ENCODE data around the gene CENPP.

Gene CENPP

DNA sequence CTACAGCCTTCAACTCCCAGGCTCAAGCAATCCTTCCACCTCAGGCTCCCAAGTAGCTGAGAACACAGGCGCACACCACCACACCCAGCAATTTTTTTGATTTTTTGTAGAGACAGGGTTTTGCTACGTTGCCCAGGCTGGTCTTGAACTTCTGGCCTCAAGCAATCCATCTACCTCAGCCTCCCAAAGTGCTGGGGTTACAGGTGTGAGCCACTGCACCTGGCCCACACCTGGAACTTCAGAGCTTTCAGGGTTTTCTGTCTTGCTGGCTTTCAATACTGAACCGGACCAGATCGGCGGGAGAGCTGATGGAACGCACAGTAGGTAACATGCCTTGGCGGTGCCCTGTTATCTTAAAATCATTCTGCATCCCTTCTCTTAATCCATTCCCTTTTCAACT lies 313.4 kb downstream of the CENPP start:
- Histone ChIP-seq H3K27ac (ENCODE audit: low read depth, low read length) (no peak overlapping the region), H2AFZ (ENCODE audit: low read depth, low read length, severe bottlenecking) (no peak overlapping the region), H3K4me2 (ENCODE audit: low read depth, low read length, poor library complexity, severe bottlenecking) (no peak overlapping the region), H3K9ac (ENCODE audit: low read length) (no peak overlapping the region), H3F3A (ENCODE audit: insufficient read depth) (no peaks in the 10 kb centered on the region), H3K9me2 (replicated peaks; ENCODE audit: insufficient read depth, low read length) (no peaks in the 10 kb centered on the region), H4K20me1 (ENCODE audit: low read depth, low read length) (no peaks in the 10 kb centered on the region), H3K4me3 (ENCODE audit: insufficient read depth, low read length, poor library complexity, severe bottlenecking) (no peak overlapping the region), H3K36me3 (ENCODE audit: low read length) (no peaks in the 10 kb centered on the region), H3K9me3 (ENCODE audit: insufficient read depth, low read length) (no peaks in the 10 kb centered on the region), H3K27me3 (ENCODE audit: low read length) (no peaks in the 10 kb centered on the region), H3K79me2 (ENCODE audit: insufficient read depth, low read length) (no peaks in the 10 kb centered on the region)
- TF ChIP-seq, protein P1, sequence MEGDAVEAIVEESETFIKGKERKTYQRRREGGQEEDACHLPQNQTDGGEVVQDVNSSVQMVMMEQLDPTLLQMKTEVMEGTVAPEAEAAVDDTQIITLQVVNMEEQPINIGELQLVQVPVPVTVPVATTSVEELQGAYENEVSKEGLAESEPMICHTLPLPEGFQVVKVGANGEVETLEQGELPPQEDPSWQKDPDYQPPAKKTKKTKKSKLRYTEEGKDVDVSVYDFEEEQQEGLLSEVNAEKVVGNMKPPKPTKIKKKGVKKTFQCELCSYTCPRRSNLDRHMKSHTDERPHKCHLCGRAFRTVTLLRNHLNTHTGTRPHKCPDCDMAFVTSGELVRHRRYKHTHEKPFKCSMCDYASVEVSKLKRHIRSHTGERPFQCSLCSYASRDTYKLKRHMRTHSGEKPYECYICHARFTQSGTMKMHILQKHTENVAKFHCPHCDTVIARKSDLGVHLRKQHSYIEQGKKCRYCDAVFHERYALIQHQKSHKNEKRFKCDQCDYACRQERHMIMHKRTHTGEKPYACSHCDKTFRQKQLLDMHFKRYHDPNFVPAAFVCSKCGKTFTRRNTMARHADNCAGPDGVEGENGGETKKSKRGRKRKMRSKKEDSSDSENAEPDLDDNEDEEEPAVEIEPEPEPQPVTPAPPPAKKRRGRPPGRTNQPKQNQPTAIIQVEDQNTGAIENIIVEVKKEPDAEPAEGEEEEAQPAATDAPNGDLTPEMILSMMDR (IDR thresholded peaks at IDR 0.05; ENCODE audit: insufficient read depth, low read length, poor library complexity, severe bottlenecking), result no peak
- TF ChIP-seq EZH2phosphoT487 (conservative IDR thresholded peaks at IDR 0.05; ENCODE audit: low read length), result no peak

GRCh38 chr9:92639791-92640271 lies 314.1 kb downstream of the CENPP start:
- H3K27me3 ChIP-seq (ENCODE audit: low read length), result no peaks in the 10 kb centered on the region
- no peak overlapping the region for H3K9ac ChIP-seq (ENCODE audit: low read length)
- no peak for TF ChIP-seq EZH2phosphoT487 (conservative IDR thresholded peaks at IDR 0.05; ENCODE audit: low read length)
- TF ChIP-seq, protein P1 (IDR thresholded peaks at IDR 0.05; ENCODE audit: insufficient read depth, low read length, poor library complexity, severe bottlenecking), result no peak
- no peaks in the 10 kb centered on the region for H3K9me2 ChIP-seq (replicated peaks; ENCODE audit: insufficient read depth, low read length)
- no peak overlapping the region for H3K4me3 ChIP-seq (ENCODE audit: insufficient read depth, low read length, poor library complexity, severe bottlenecking)
- no peaks in the 10 kb centered on the region for H3K9me3 ChIP-seq (ENCODE audit: insufficient read depth, low read length)
- no peaks in the 10 kb centered on the region for H4K20me1 ChIP-seq (ENCODE audit: low read depth, low read length)
- H3K79me2 ChIP-seq (ENCODE audit: insufficient read depth, low read length), result no peaks in the 10 kb centered on the region
- no peak overlapping the region for H3K27ac ChIP-seq (ENCODE audit: low read depth, low read length)
- H3F3A ChIP-seq (ENCODE audit: insufficient read depth), result no peaks in the 10 kb centered on the region
- H3K4me2 ChIP-seq (ENCODE audit: low read depth, low read length, poor library complexity, severe bottlenecking), result no peak overlapping the region
- 0 out of 2 replicates have a peak, but pooled peaks cover 2% of the 10 kb centered on the region for H3K36me3 ChIP-seq (ENCODE audit: low read length)
- H2AFZ ChIP-seq (ENCODE audit: low read depth, low read length, severe bottlenecking), result no peak overlapping the region

- no peak overlapping the region for H3K4me2 ChIP-seq (ENCODE audit: low read depth, low read length, poor library complexity, severe bottlenecking)
- H2AFZ ChIP-seq (ENCODE audit: low read depth, low read length, severe bottlenecking), result no peak overlapping the region
- 0 out of 2 replicates have a peak, but pooled peaks cover 3% of the 10 kb centered on the region for H3K36me3 ChIP-seq (ENCODE audit: low read length)
- H3K9me2 ChIP-seq (replicated peaks; ENCODE audit: insufficient read depth, low read length), result no peaks in the 10 kb centered on the region
- H3K79me2 ChIP-seq (ENCODE audit: insufficient read depth, low read length), result no peaks in the 10 kb centered on the region
- no peak for TF ChIP-seq EZH2phosphoT487 (conservative IDR thresholded peaks at IDR 0.05; ENCODE audit: low read length)
- TF ChIP-seq, protein P1 (IDR thresholded peaks at IDR 0.05; ENCODE audit: insufficient read depth, low read length, poor library complexity, severe bottlenecking), result no peak
- no peak overlapping the region for H3K9ac ChIP-seq (ENCODE audit: low read length)
- no peak overlapping the region for H3K4me3 ChIP-seq (ENCODE audit: insufficient read depth, low read length, poor library complexity, severe bottlenecking)
- H3K27ac ChIP-seq (ENCODE audit: low read depth, low read length), result no peak overlapping the region
- H4K20me1 ChIP-seq (ENCODE audit: low read depth, low read length), result no peaks in the 10 kb centered on the region
- no peaks in the 10 kb centered on the region for H3K27me3 ChIP-seq (ENCODE audit: low read length)
- H3F3A ChIP-seq (ENCODE audit: insufficient read depth), result no peaks in the 10 kb centered on the region
- H3K9me3 ChIP-seq (ENCODE audit: insufficient read depth, low read length), result no peaks in the 10 kb centered on the region
These were observed 314.8 kb downstream of the CENPP start for GRCh38 chr9:92640398-92641091.
